ENCODE results near the gene TLR10. TPM values are rescaled to one million over a fixed set of nuclear protein-coding genes. Genes with fewer than 3 reads are reported as not detected.
"Not testable (repeated sequence)": the region's sequence is repeated elsewhere in the genome, so short reads cannot be mapped to it uniquely, and the experiment has no call there.

Gene TLR10
- total RNA-seq, 1 experiment from 2014 or later: 0.30 TPM

GRCh38 chr4:38814386-38814785 is 31.6 kb upstream of the TLR10 start (continued):
- TF ChIP-seq EZH2phosphoT487 (IDR thresholded peaks at IDR 0.05; ENCODE audit: borderline replicate concordance): no peak
- no peak for TF ChIP-seq EGR1 (IDR thresholded peaks at IDR 0.05; ENCODE audit: low read depth)

DNA sequence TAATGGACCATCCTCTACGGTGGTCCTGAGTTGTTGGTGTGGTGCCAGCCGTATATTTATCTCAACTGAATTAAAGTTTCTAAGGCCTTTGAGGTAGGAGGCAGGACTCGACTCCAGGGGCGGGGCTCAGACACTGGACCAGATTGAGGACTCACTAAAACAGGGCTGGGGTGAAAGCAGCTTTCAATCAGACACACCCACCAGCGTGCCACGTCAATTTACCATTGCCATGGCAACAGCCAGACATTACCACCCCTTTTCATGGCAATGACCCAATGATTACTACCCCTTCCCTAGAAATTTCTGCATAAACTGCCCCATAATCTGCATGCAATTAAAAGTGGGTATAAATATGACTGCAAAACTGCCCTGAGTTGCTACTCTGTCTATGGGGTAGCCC is 28.5 kb upstream of the TLR10 start:
- no peak overlapping the region for H3K4me3 ChIP-seq (replicated peaks in 1 of 2; ENCODE audit: low read depth in 1 of 2, low read length in 2 of 2)
- H2AFZ ChIP-seq (ENCODE audit: low read depth, low read length, poor library complexity, severe bottlenecking): no peak overlapping the region
- no peak overlapping the region for H3K27ac ChIP-seq (ENCODE audit: low read depth, low read length)
- TF ChIP-seq, protein P1, sequence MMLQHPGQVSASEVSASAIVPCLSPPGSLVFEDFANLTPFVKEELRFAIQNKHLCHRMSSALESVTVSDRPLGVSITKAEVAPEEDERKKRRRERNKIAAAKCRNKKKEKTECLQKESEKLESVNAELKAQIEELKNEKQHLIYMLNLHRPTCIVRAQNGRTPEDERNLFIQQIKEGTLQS (IDR thresholded peaks at IDR 0.05): no peak
- TF ChIP-seq MAX (IDR thresholded peaks at IDR 0.05): no peak
- no peak for TF ChIP-seq POLR2AphosphoS5 (IDR thresholded peaks at IDR 0.05; ENCODE audit: low read depth, low read length)
- TF ChIP-seq EZH2phosphoT487 (IDR thresholded peaks at IDR 0.05; ENCODE audit: borderline replicate concordance): no peak
- no peak for TF ChIP-seq JUND (IDR thresholded peaks at IDR 0.05)
- no peak for TF ChIP-seq TCF7L2 (IDR thresholded peaks at IDR 0.05; ENCODE audit: borderline replicate concordance, extremely low read depth, insufficient read depth, insufficient read length)
- TF ChIP-seq CBX3 (IDR thresholded peaks at IDR 0.05; ENCODE audit: low read depth): no peak
- no peak for TF ChIP-seq POLR2A (IDR thresholded peaks at IDR 0.05; ENCODE audit: borderline replicate concordance, extremely low read depth, insufficient read depth, insufficient read length)
- no peak for TF ChIP-seq EGR1 (IDR thresholded peaks at IDR 0.05; ENCODE audit: low read depth)
- TF ChIP-seq REST (IDR thresholded peaks at IDR 0.05; ENCODE audit: low read depth): no peak
- no peak for TF ChIP-seq CTCF (IDR thresholded peaks at IDR 0.05 in 2 of 3, conservative IDR thresholded peaks at IDR 0.05 in 1 of 3; ENCODE audit: borderline replicate concordance in 1 of 3, insufficient read depth in 1 of 3, low read depth in 2 of 3, low read length in 2 of 3)
- TF ChIP-seq EZH2 (IDR thresholded peaks at IDR 0.05): no peak
- ATAC-seq (no peak), DNase-seq (ENCODE audit: low read depth, low spot score) (no peak)
- H3K36me3 ChIP-seq (ENCODE audit: control insufficient read depth in 1 of 2, insufficient read depth in 2 of 2, low read length in 2 of 2): no peaks in the 10 kb centered on the region
- BruUV-seq (replicated peaks): no TSS peak
- no peak overlapping the region for H3K9ac ChIP-seq (ENCODE audit: low read length)
- ChIA-PET RAD21 (ENCODE audit: low non-redundant PET in 1 of 2, low total read pairs in 2 of 2, uncharacterized antibody in 2 of 2, unreplicated experiment in 2 of 2) (no interaction called here), POLR2A (no interaction called here), CTCF (no interaction called here)
- H3K4me1 ChIP-seq (ENCODE audit: control insufficient read depth in 1 of 2, insufficient read depth in 2 of 2, low read length in 2 of 2): no peaks in the 10 kb centered on the region
- intact Hi-C loops (cut with micrococcal nuclease): no loop called here
- H3K4me2 ChIP-seq (ENCODE audit: low read length): no peak overlapping the region
- H3K9me2 ChIP-seq (ENCODE audit: insufficient read depth): no peaks in the 10 kb centered on the region
- H4K20me1 ChIP-seq (ENCODE audit: insufficient read depth): no peaks in the 10 kb centered on the region
- H3K79me2 ChIP-seq (ENCODE audit: insufficient read depth, low read length): no peaks in the 10 kb centered on the region
- no peaks in the 10 kb centered on the region for H3K27me3 ChIP-seq (ENCODE audit: insufficient read depth, low read length)
- no peaks in the 10 kb centered on the region for H3K9me3 ChIP-seq (ENCODE audit: control insufficient read depth in 1 of 2, insufficient read depth in 1 of 2, low read depth in 1 of 2, low read length in 2 of 2)

DNA sequence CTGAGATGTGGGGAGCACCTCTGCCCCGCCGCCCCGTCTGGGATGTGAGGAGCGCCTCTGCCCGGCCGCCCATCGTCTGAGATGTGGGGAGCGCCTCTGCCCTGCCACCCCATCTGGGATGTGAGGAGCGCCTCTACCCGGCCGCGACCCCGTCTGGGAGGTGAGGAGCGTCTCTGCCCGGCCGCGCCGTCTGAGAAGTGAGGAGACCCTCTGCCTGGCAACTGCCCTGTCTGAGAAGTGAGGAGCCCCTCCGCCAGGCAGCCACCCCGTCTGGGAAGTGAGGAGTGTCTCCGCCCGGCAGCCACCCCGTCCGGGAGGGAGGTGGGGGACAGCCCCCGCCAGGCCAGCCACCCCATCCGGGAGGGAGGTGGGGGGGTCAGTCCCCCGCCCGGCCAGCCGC is 24.7 kb upstream of the TLR10 start:
- POLR2A ChIA-PET; H3K4me3 ChIP-seq (replicated peaks in 1 of 2; ENCODE audit: low read depth in 1 of 2, low read length in 2 of 2); H3K9ac ChIP-seq (ENCODE audit: low read length); H3K36me3 ChIP-seq (ENCODE audit: control insufficient read depth in 1 of 2, insufficient read depth in 2 of 2, low read length in 2 of 2); CTCF ChIA-PET; ATAC-seq; BruUV-seq (replicated peaks); H3K4me2 ChIP-seq (ENCODE audit: low read length); H3K79me2 ChIP-seq (ENCODE audit: insufficient read depth, low read length); H3K27ac ChIP-seq (ENCODE audit: low read depth, low read length); H3K27me3 ChIP-seq (ENCODE audit: insufficient read depth, low read length); H2AFZ ChIP-seq (ENCODE audit: low read depth, low read length, poor library complexity, severe bottlenecking); RAD21 ChIA-PET (ENCODE audit: low non-redundant PET in 1 of 2, low total read pairs in 2 of 2, uncharacterized antibody in 2 of 2, unreplicated experiment in 2 of 2); H3K4me1 ChIP-seq (ENCODE audit: control insufficient read depth in 1 of 2, insufficient read depth in 2 of 2, low read length in 2 of 2); H3K9me3 ChIP-seq (ENCODE audit: control insufficient read depth in 1 of 2, insufficient read depth in 1 of 2, low read depth in 1 of 2, low read length in 2 of 2); H3K9me2 ChIP-seq (ENCODE audit: insufficient read depth); DNase-seq (ENCODE audit: low read depth, low spot score); intact Hi-C loops (cut with micrococcal nuclease); H4K20me1 ChIP-seq (ENCODE audit: insufficient read depth): not testable (repeated sequence)
